ENCODE measurements around the gene HERC5.

The HERC5 gene

GRCh38 chr4:88524171-88524570, 67.3 kb downstream of the HERC5 start:
- no peak for TF ChIP-seq CTCF (IDR thresholded peaks at IDR 0.05; ENCODE audit: unreplicated experiment in 3 of 3)
- Mint-ChIP-seq H3K27me3 (ENCODE audit: low read depth) (no peaks in the 10 kb centered on the region), H3K36me3 (ENCODE audit: low read depth) (peaks cover 12% of the 10 kb centered on the region), H3K4me1 (peaks cover 27% of the 10 kb centered on the region), H3K9me3 (no peaks in the 10 kb centered on the region), H3K4me3 (peak overlapping the region; percentile 97 to 100 (median 98)), H3K27ac (peak overlapping the region; percentile 95 to 98 (median 96))

DNA sequence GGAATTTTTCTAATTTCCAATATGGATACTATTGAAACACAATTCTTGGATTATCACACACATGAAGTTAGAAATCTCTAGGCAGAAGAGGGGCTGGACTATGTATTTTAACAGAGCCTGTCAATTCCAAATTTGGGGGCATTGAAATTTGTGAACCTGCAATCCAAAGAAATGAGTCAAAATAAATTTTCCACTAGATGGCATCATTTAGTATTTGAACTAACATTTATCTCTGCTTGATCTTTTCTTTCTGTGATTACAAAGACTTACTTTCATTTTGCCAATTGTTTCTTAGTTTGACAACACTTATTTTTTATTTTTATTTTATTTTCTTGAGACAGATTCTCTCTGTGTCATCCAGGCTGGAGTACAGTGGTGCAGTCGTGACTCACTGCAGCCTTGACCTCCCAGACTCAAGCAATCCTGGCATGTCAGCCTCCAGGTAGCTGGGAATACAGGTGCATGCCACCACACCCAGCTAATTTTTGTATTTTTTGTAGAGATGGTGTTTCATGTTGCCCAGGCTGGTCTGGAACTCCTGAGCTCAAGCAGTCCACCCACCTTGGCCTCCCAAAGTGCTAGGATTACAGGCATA, 69.4 kb downstream of the HERC5 start:
- Mint-ChIP-seq H3K36me3 (ENCODE audit: low read depth) (peaks cover 4% of the 10 kb centered on the region), H3K27ac (peak overlapping the region in 1 of 3 experiments; percentile 73), H3K9me3 (no peaks in the 10 kb centered on the region), H3K27me3 (ENCODE audit: low read depth) (no peaks in the 10 kb centered on the region), H3K4me3 (peak overlapping the region; percentile 59 to 80 (median 66)), H3K4me1 (peaks cover 23% of the 10 kb centered on the region)
- TF ChIP-seq CTCF (IDR thresholded peaks at IDR 0.05; ENCODE audit: unreplicated experiment in 3 of 3): peak; percentile 24 to 39 (median 29)

DNA sequence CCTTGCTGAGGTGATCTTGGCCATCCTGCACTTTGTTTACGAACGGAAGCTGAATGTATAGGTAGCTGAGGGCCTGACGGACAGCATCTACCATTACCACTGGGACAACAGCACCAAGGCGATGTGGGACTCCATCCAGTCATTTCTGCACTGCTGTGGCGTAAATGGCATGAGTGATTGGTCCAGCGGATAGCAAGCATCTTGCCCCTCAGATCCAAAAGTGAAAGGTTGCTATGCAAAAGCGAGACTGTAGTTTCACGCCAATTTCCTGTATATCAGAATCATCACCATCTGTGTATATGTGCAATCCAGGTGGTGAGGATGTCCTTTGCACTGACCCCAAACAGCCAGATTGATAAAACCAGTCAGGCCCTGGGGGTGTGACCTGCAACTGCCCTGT, 70.9 kb downstream of the HERC5 start:
- Mint-ChIP-seq H3K4me3 (peak overlapping the region in 1 of 3 experiments; percentile 7), H3K27me3 (ENCODE audit: low read depth) (peaks cover under 1% of the 10 kb centered on the region), H3K36me3 (ENCODE audit: low read depth) (no peaks in the 10 kb centered on the region), H3K27ac (peak overlapping the region in 1 of 3 experiments; percentile 4), H3K4me1 (peaks cover 11% of the 10 kb centered on the region), H3K9me3 (no peaks in the 10 kb centered on the region)
- TF ChIP-seq CTCF (IDR thresholded peaks at IDR 0.05; ENCODE audit: unreplicated experiment in 3 of 3): no peak

- Mint-ChIP-seq H3K36me3 (ENCODE audit: low read depth) (no peaks in the 10 kb centered on the region), H3K4me3 (no peak overlapping the region), H3K27ac (no peak overlapping the region), H3K4me1 (peaks cover 14% of the 10 kb centered on the region), H3K9me3 (no peaks in the 10 kb centered on the region), H3K27me3 (ENCODE audit: low read depth) (peaks cover 5% of the 10 kb centered on the region)
- peak in 2 of 3 experiments; percentile 11 to 45 for TF ChIP-seq CTCF (IDR thresholded peaks at IDR 0.05; ENCODE audit: unreplicated experiment in 3 of 3)
Measured at GRCh38 chr4:88528861-88529260, 71.9 kb downstream of the HERC5 start.

DNA sequence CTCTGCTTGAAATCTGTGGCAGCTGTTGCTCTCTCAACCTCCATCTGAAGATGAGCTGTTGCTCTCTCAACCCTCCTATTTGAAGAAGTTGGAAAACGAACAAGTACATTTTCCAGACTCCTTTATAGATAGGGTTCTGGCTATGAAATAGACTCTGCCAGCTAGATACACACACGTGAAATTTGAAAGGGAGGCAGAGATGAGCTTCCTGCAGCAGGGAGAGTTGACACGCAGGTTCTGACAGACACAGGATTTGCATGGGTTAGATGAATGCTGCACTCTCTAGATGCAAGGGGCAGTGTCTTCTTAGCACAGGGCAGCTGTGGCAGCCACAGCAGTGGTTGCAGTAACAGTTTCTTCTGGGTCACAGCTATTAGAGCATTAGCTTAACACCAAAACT, 74.6 kb downstream of the HERC5 start:
- Mint-ChIP-seq H3K4me1 (peaks cover 4% of the 10 kb centered on the region), H3K9me3 (no peaks in the 10 kb centered on the region), H3K27ac (no peak overlapping the region), H3K4me3 (no peak overlapping the region), H3K36me3 (ENCODE audit: low read depth) (no peaks in the 10 kb centered on the region), H3K27me3 (ENCODE audit: low read depth) (peaks cover 9% of the 10 kb centered on the region)
- TF ChIP-seq CTCF (IDR thresholded peaks at IDR 0.05; ENCODE audit: unreplicated experiment in 3 of 3): no peak

All from nephron (organoid).